A673 (cell line): ENCODE data around the gene TMEM129. TPM values are rescaled to one million over a fixed set of nuclear protein-coding genes. Genes with fewer than 3 reads are reported as not detected.

Source experiments
- BruUV-seq: library from RNA; stranded (reverse); fragments of 400-500 nt; replicated peaks from 2 replicates; lab custom pipeline; 2021; lab: Mats Ljungman, UMichigan
- CTCF ChIA-PET: fragments of 300-600 bp; sonication (Branson Sonifier 250); formaldehyde crosslinking; loops from one replicate; lab custom pipeline; 2022; ENCODE audit warnings: antibody characterized with exemption; lab: Charles Lee
- POLR2A ChIA-PET: fragments of 300-600 bp; sonication (Branson Sonifier 250); formaldehyde crosslinking; loops from one replicate; lab custom pipeline; 2022; ENCODE audit warnings: antibody characterized with exemption; ENCODE audit not compliant: low non-redundant PET; lab: Charles Lee
- DNase-seq: peaks from one replicate; pipeline ENCODE4 v3.0.0-alpha.2; 2015; ENCODE audit warnings: low spot score
- H3K27ac ChIP-seq: fragments of 200-600 bp; sonication (generic); 2 replicates; pipeline ENCODE4 v1.5.1; 2016; ENCODE audit warnings: mixed run types, low read depth, mild to moderate bottlenecking, mixed read lengths, antibody characterized with exemption, low read length; ENCODE audit not compliant: poor library complexity, severe bottlenecking
- H3K27me3 ChIP-seq: fragments of 200-600 bp; sonication (generic); replicated peaks from 2 replicates; pipeline ENCODE4 v1.6.1; 2017; ENCODE audit warnings: mixed run types, low read depth, mild to moderate bottlenecking, mixed read lengths, antibody characterized with exemption, low read length; ENCODE audit not compliant: insufficient read depth, poor library complexity
- H3K36me3 ChIP-seq: fragments of 200-600 bp; sonication (generic); 2 replicates; pipeline ENCODE4 v1.6.1; 2016; ENCODE audit warnings: mixed run types, mild to moderate bottlenecking, mixed read lengths, antibody characterized with exemption, low read length; ENCODE audit not compliant: insufficient read depth, poor library complexity, severe bottlenecking
- H3K4me1 ChIP-seq: fragments of 200-600 bp; sonication (generic); 2 replicates; pipeline ENCODE4 v1.6.1; 2017; ENCODE audit warnings: mixed run types, mild to moderate bottlenecking, mixed read lengths, antibody characterized with exemption, low read length; ENCODE audit not compliant: insufficient read depth, poor library complexity, severe bottlenecking
- H3K4me3 ChIP-seq: fragments of 200-600 bp; sonication (generic); 2 replicates; pipeline ENCODE4 v1.5.1; 2016; ENCODE audit warnings: low read depth, mixed run types, mild to moderate bottlenecking, mixed read lengths, low read length; ENCODE audit not compliant: poor library complexity, severe bottlenecking
- H3K9me3 ChIP-seq: fragments of 200-600 bp; sonication (generic); 2 replicates; pipeline ENCODE4 v1.6.1; 2016; ENCODE audit warnings: mixed run types, low read depth, mild to moderate bottlenecking, mixed read lengths, antibody characterized with exemption, low read length; ENCODE audit not compliant: poor library complexity, severe bottlenecking
- EZH2 ChIP-seq: fragments of 200-600 bp; sonication (generic); IDR thresholded peaks from 2 replicates; pipeline ENCODE4 v1.6.1; 2017; ENCODE audit warnings: borderline replicate concordance, low read depth, mild to moderate bottlenecking, mixed read lengths, antibody characterized with exemption, low read length; ENCODE audit not compliant: poor library complexity, severe bottlenecking
- intact Hi-C: fragments of 100-400 bp; cut with micrococcal nuclease; formaldehyde crosslinking; loops from one replicate; pipeline ENCODE4 v1.10.0; 2022; ENCODE audit not compliant: unreplicated experiment
- total RNA-seq: library from RNA; stranded (reverse); gene quantifications from 2 replicates; pipeline ENCODE4 v1.2.3, GENCODE V29; 2021
- TF ChIP-seq, protein P1 (sequence below): fragments of 300-800, 200-600 bp; sonication (generic); conservative IDR thresholded peaks from 2 replicates; pipeline ENCODE4 v1.5.1; 2017; ENCODE audit warnings: low read depth, mild to moderate bottlenecking, antibody characterized with exemption, low read length, moderate library complexity, mixed read lengths

Gene TMEM129
- total RNA-seq, 1 experiment from 2014 or later, result 28.8 TPM

DNA sequence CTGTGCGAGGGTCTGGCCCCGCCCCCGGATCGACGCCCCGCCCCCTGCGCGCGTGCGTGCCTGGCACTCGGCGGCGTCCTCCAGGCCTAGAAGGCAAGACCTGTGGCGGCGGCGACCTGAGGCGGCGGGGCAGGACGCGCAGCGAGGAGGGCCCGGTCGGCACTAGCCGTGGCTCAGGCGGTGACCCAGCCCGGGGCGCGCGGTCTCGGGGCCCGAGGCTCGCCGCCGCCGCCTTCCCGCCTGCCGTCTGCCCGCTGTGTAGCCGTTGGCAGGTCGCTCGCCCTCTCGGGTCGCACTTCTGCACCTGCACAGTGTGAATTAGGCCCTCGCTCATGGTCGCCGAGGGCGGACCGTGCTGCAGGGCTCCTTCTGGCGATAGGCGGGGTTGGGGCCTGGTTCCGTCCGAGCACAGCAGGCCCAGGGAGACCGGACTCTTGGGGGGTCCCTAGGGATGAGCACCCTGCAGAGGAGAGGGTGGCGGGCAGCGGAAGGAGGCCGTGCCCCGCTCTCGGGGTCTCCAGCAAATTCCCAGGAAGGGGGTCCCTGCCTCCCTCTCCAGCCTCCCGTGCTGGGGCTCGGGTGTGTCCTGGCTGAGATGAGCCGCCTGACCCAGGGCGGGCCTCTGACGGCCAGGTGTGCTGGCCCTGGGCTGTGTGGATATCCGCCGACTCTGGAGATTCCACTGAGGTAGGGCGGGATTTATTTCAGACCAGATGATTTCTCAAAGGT, 36.5 kb downstream of the TMEM129 start:
- H3K27ac ChIP-seq, result no peak overlapping the region
- no peak for TF ChIP-seq EZH2
- TF ChIP-seq, protein P1, sequence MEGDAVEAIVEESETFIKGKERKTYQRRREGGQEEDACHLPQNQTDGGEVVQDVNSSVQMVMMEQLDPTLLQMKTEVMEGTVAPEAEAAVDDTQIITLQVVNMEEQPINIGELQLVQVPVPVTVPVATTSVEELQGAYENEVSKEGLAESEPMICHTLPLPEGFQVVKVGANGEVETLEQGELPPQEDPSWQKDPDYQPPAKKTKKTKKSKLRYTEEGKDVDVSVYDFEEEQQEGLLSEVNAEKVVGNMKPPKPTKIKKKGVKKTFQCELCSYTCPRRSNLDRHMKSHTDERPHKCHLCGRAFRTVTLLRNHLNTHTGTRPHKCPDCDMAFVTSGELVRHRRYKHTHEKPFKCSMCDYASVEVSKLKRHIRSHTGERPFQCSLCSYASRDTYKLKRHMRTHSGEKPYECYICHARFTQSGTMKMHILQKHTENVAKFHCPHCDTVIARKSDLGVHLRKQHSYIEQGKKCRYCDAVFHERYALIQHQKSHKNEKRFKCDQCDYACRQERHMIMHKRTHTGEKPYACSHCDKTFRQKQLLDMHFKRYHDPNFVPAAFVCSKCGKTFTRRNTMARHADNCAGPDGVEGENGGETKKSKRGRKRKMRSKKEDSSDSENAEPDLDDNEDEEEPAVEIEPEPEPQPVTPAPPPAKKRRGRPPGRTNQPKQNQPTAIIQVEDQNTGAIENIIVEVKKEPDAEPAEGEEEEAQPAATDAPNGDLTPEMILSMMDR, result no peak
- H3K4me1 ChIP-seq, result no peaks in the 10 kb centered on the region
- no peaks in the 10 kb centered on the region for H3K27me3 ChIP-seq
- H3K36me3 ChIP-seq, result no peaks in the 10 kb centered on the region
- H3K9me3 ChIP-seq, result no peaks in the 10 kb centered on the region
- BruUV-seq, result no TSS peak
- ChIA-PET POLR2A (no interaction called here), CTCF (no interaction called here)
- H3K4me3 ChIP-seq, result no peak overlapping the region
- DNase-seq, result no peak
- intact Hi-C loops, result no loop called here

DNA sequence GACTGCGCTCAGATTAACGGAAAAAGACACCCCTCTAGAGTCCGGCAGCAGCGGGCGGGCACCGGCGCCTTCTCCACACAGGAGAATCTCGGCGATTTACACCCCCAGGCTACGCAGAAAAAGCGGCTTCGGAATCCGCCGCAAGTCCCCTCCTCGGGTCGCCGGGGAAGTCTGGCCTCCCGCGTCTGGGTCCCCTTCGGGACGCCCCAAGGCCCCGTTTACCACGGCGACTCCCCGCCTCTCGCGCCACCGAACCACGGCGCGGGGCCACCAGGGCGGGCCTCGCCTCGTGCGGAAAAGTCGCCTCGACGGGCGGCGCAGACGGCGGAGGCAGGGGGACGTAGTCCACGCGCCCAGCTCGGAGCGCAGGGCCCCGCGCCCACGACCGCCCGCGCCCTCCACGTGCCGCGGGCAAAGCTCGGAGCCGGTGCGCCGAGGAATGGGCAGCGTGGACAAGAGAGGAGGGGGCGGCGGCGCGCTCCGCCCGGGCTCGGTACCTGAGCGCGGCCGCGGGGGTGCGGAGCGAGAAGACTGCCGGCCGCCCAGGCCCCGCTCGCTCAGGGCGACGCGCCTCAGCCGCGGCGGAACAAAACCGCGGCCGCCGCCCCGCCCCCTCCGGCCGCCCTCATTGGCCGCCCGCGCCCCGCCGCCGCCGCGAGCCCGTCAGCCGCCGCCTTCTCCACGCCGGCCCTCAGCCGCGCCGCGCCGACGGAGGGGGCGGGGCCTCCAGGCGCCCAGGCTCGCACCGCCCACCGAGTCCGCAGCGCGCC, 37.2 kb downstream of the TMEM129 start, which contains the start of gene FAM53A:
FAM53A (minus strand) TSS at position 578 of the 770 bp plus-strand sequence. CDS start 15,572 bp downstream, outside the sequence.
- ChIA-PET CTCF (no interaction called here), POLR2A (no interaction called here)
- peak; percentile 93 for DNase-seq
- Histone ChIP-seq H3K36me3 (no peaks in the 10 kb centered on the region), H3K27ac (peak within 1 kb of the TSS; percentile 77), H3K4me1 (no peaks in the 10 kb centered on the region), H3K4me3 (peak within 1 kb of the TSS; percentile 49), H3K9me3 (no peaks in the 10 kb centered on the region), H3K27me3 (no peaks in the 10 kb centered on the region)
- TF ChIP-seq, protein P1, result no peak
- no peak for TF ChIP-seq EZH2
- BruUV-seq, result no TSS peak
- intact Hi-C loops, result no loop called here

DNA sequence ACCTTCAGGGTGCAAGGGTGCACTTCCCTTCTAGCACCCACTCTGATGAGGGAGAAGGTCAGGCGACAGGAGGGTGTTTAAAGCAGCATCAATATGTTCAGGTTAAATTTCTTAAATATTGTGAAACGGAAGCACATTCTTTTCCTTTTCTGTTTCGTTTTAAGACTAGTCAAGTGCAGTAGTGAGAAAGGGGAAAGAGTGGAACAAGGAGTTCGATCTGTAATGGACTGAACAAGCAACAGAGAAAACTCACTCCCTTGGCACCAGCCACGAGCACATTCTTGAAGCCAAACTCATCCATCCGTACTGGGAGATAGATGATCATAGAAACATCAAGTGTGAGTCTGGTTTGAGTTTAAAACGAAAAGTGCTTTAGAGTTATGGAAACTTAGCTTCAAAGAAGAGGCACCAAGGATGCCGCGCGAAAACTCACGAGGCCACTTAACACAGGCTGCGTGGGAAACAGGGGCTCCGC, 37.8 kb downstream of the TMEM129 start:
- BruUV-seq, result no TSS peak
- Histone ChIP-seq H3K4me3 (peak overlapping the region; percentile 49), H3K27me3 (no peaks in the 10 kb centered on the region), H3K9me3 (no peaks in the 10 kb centered on the region), H3K4me1 (no peaks in the 10 kb centered on the region), H3K36me3 (no peaks in the 10 kb centered on the region), H3K27ac (peak overlapping the region; percentile 77)
- DNase-seq, result peak; percentile 43
- CTCF ChIA-PET, result no interaction called here
- POLR2A ChIA-PET, result no interaction called here
- no peak for TF ChIP-seq EZH2
- TF ChIP-seq, protein P1, result no peak
- intact Hi-C loops, result no loop called here
